Measurements from ENCODE around the gene TFPT.

TFPT gene, protein sequence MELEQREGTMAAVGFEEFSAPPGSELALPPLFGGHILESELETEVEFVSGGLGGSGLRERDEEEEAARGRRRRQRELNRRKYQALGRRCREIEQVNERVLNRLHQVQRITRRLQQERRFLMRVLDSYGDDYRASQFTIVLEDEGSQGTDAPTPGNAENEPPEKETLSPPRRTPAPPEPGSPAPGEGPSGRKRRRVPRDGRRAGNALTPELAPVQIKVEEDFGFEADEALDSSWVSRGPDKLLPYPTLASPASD

DNA sequence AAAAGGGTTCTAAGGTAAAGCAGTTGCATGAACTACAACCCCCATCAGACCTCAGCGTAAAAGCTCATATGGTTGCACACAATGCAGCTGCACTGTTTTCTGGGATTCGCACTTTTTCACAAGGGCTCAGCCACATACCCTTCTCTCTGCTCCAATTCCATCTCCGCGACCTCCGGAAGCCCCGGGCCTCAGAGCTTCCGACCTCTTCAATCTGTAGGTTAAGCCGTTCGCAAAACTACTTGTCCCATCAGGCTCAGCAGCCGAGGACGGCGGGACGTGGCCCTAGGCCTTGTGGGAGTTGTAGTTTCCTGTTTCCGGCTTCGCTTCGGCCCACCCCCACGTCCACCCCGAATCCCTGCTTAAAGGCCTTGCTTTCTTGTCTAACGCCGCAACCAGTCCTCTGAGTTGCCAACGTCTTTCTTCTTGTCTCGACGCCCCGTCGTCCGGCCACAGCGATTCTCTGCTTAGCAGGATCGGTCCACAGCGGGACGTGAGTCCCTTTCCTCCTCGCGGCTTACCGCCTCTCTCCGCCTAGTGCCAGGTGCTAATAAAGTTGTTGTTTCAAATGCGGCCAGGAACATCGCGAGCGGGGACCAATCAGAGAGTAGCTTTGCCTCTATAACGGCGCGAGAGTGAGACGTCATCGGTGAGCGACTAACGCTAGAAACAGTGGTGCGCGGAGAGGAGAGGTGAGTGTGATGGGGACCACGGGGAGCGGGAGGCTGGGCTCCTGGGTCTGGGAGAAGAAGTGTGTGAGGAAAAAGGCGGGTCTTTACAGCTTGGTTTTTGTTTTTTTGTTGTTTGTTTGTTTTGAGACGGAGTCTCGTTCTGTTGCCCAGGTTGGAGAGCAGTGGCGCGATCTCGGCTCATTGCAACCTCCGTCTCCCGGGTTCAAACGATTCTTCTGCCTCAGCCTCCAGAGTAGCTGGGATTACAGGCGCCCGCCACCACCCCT, at the start of gene TFPT, which contains the start of gene PRPF31:
Gene TFPT, minus strand, starts transcription at position 549 of the 955 bp plus-strand sequence. Its CDS starts 388 bp downstream, at position 161.
Gene PRPF31, plus strand, starts transcription at position 646 of the 955 bp plus-strand sequence. CDS start 2,525 bp downstream, outside the sequence.
- DNase-seq: peak; percentile 97

DNA sequence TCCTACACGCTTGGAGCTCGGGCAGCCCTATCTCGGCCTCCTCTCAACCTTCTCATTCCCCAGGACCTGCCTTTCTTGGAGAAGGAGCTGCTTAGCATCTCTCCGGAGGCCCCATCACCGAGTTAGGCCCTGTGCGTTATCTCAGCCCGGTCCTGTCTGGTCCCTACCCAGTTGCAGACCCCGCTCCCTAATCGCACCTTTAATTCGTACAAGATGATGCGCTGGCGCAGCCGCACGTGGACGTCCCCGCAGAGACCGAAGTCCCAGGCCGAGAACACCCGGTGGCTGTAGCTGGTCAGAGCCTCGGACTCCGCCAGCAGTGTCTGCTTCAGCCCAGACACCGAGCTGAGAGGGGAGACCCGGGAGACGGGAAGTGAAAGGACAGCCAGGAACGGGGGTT, 49.8 kb upstream of the TFPT start:
- DNase-seq: no peak

DNA sequence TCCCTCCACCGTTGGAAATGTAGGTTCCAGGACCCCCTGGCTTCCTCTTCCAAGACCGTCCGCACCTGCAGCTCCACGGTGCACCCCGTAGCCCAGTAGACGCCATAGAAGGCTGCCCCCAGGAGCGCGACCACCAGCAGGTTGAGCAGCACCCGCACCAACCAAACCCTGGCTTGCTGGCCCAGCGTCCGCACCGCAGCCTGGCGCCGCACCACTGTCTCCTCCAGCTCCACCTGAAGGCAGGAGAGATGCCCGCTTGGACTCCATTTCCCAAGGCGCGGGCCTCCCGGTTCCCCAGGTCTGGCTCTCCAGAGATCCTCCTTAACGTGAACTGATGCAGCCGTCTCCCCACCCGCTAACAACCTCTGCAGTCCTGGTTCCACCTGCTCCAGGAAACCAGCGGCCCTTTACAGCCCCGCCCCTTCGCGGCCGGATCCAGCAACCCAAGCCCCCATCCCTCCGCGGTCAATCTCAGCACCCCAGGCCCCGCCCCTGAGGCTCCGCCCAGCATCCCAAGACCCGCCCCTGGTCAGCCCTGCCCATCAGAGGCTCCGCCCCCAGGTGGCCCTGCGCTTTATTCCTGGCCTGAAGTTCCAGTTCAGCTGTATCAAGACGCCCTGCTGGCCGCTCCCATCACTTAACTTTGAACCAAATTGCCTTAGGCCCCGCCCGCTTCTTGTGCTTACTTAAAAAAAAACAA, 49.1 kb upstream of the TFPT start:
- DNase-seq: no peak

DNA sequence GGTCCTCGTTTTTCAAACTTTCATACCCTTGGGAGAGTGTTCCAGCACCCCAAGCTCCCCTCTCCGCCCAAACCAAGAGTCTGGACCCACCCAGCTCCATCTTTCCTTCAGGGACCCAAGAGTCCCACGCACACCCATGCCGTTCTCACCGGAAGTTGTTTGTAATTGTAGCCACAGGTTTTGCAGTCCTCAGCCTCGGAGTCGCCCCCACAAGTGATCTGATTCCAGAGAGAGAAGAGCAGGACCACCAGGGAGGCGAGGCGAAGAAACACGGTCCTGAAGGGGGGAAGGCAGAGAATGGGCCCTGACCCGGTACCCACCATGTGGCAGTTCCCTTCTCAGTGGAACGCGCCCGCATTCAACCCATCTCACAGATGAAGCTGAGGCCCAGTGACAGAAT, 47.4 kb upstream of the TFPT start:
- DNase-seq: no peak

DNA sequence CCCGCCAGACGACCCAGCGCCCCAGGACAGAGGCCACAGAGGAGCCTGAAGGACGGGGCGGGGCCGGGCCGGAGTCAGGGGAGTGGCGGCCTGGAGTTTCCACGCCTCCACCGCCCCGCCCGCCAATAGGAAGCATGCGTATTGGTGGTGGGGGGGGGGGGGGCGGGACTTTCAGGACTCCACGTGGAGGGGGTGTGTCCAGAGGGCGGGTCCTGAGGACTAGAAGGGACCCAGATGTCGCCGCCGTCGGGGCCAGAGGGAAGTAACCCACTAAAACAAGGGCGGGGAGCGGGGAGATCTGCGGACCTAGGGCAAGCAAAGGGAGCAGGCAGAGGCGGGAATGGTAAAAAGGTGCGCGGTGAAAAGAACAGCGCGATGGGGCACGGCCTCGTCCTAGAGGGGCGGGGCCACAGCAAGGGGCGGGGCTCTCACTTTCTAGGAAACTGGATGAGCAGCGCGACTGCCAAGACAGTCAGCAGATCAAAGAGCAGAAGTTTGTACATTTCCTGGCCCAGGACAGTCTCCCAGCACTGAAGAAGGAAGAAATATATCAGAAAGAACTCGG, 46.9 kb upstream of the TFPT start:
- DNase-seq: no peak

DNA sequence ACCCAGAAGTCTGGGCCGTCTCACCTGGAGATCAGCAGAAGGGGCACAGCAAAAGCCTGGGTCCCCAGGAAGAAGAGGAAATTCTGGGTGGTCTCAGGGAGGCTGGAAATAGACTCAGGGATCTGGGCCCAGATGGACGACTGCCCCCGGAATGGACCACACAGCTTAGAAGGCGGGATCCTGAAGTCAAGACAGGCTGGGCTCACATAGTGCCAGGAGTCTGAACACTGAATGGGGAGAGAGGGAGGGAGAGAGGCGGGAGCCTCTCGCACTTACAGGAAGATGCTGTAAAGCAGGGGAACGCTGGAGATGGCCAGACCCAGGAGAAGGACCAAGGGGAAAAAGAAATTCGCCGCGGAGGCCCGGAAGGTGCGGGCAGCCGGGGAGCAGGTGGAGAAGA, 45.4 kb upstream of the TFPT start:
- DNase-seq: no peak

DNA sequence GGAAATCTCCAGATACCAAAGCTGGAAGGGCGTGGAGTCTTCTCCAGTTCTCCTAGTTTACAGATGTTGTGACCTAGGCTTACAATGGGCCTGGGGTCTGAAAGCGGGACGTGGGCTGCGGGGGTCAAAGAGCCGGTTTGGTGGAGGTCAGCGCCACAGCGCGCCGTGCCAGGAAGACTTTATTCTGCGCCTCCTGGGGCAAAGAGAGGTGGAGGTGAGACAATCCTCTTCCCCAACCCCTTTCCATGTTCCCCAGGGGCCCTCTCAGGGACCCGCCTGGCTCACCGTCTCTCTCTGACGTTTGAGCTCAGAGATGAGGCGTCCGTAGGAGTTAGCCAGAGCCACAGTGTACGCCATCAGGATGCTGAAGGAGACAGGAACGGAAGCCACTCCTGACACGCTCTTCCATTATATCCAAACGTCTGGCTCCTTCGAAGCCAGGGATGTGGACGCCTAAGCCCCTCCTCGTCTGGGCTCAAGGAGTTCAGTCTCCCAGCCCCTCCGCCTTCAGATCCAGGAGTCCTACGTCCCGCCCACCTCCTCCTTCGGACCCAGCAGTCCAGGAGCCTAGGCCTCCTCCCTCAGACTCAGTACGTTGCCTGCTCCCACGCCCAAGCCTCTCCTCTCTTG, 44.8 kb upstream of the TFPT start:
- DNase-seq: no peak

DNA sequence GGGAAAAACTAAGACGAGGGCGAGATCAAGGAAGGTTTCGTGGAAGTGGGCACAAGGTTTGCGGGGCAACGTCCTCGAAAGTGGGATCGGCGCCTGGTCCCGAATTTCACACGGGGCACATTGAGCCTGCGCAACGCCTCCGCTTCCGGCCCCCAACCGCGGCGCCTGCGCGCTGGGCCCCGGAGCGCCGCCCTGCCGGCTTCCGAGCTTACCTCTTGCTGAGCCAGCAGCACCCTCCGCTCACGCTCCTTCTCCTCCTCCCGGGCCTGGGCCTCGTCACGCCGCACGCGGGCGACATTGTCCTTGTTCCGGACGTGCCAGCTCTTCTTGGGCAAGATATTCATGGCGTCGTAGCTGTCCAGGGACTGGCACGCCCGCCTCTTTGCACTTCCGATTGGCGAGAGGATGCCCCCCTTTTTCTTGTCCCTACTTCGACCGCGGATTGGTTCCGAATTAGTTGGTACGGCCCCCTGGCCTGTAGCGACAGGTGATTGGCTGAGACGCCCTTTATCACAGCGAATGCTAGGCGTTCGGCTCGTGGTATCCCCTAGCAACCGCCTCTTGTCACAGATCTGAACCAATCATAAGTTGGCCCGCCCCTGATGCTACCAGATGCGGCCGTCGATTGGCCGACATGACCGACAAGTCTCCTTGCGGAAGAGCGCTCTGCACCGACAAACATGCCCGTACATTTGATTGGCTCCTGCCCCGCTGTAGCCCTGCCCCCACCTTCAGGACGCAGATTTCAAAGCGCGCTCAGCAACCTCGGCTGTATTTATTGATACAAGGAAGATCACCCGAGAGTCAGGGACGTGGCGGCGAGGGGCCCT, 44.1 kb upstream of the TFPT start, which contains the start of gene LENG1:
Gene LENG1, minus strand, starts transcription at position 370 of the 830 bp plus-strand sequence. Its CDS starts 26 bp downstream, at position 344.
- DNase-seq: peak; percentile 100

DNA sequence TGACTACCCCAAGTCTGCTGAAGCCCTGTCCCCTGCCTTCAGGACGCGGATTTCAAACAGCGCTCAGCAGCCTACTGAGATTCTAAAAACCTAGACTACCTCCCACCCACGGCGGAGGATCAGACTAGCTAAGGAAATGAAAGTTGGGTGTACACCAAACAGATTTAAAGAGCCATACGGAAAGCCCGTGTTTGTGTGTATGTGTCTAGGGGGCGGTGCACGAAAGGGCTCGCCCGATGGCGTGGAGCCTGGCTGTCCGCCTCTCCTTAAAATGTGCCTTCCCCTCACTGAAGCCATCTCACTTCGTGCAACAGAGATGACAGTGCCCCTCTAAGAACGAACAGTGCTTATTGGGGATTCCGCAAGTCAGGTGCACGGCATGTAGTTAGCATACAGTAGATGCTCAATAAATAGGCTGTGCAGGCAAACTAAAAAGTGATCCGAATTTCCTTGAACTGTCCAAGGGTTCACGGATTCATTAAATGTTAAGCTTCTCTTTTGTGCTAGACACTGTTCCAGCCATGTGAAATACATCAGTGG, 43.4 kb upstream of the TFPT start:
- DNase-seq: no peak

DNA sequence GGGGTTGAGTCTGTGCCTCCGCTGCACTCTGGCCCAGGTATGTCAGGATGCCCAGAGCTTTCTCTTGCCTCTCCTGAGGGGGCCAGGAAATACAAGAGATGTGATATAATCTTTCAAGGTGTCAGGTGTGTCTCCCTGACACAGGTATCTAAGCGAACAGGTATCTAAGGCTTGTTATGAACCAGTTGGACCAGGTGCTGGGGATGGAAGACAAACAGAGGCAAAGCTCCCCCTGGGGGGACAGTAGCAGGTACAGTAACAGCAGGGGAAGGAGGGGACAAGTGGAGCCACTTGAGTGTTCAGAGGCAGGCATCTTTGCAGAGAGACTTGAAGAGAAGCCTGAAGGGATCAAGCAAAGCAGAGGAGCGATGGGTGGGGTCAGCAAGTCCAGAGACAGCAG, 41.5 kb upstream of the TFPT start:
- no peak for DNase-seq

DNA sequence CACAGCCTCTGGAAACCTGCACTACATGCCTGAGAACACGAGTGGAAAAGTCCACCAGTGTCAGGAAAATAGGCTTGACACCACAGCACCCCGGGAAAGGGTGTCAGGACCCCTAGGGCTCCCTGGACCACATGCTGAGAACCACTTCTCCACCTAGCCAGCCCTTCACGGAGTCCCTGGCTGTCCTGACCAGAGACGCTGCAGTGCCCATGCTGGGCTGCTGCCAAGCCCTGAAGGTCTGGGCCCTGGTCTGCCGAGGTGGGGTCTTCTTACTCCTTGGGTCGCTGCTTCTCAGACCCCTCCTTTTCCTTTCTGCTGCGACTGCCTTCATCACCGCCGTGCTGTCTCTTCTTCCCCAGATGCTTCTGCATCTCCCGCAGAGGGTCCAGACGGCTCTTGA, 41.0 kb upstream of the TFPT start:
- no peak for DNase-seq

DNA sequence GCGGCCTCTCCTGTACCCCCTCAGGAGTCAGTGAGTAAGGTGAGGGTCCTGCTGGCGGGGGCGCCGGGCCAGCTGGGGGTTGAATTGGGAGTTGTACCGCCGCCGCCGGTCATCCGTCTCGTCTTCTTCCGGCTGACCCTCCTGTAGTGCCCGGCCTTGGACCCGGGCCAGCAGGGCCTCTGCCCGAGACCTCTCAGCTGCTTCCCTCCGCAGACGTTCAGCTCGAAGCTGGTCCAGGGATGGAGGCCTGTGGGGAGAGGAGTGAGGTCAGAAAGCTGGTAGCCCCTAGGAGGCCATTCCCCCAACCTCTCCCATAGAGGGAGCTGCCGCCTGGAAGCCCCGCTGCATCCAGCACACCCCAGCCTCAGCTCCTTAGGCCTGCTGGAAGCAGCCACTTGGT, 40.2 kb upstream of the TFPT start:
- no peak for DNase-seq

DNA sequence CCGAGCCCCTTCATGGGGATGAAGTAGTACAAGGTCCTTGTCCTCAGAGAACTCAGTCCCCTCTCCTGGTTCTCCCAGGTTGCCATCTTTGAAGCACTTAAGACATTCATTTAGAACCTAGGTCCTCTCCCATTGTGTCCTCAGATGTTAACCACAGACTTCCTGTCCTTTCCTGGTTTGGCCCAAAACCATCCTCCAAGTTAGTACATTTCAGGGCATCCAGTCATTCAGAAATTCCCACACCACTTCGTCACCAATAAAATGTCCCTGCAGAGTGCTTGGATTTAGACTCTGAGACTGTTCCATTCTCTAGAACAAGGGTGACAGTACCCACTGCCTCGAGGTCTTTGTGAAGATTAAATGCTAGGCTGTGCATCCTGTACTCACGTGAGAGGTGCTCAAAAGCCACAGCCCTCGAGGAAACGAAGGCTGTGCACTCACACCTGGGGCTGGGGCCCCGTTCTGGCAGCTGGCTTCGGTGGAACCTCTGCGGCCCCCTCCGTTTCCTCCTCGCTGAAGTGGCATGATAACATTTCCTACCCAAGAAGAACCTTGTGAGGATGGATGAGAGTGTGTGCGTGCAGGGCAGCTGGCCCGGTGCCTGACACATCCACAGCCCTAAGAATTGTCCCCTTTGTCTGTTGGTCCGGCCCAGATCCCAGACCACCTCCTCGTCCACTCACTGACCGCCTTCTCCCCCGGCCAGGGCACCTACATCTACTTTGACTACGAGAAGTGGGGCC, 39.3 kb upstream of the TFPT start:
- DNase-seq: no peak

DNA sequence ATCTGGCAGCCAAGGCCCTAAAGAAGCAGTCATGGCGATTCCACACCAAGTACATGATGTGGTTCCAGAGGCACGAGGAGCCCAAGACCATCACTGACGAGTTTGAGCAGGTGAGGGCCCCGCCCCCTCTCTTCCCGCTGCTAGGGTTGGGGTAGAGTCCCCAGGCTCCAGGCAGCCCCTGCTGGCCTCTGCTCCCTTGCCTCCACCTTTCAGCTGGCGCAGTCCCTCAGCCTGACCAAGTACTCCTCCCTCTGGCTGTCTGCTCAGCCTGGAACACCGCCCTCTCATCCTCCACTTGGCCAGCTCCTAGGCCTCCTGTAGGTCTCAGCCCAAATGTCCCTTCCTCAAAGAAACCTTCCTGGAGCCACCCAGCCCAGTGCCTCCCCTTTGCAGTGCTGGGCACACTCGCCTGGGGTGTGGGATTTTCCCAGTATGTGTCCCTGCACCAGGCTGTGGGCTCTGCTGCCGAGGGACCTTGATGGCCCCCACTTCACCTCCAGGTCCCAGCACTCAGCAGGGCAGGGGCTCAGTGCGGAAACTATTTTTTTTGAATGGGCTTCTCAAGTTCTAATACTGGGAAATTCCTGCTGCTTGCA, 38.4 kb upstream of the TFPT start:
- no peak for DNase-seq

DNA sequence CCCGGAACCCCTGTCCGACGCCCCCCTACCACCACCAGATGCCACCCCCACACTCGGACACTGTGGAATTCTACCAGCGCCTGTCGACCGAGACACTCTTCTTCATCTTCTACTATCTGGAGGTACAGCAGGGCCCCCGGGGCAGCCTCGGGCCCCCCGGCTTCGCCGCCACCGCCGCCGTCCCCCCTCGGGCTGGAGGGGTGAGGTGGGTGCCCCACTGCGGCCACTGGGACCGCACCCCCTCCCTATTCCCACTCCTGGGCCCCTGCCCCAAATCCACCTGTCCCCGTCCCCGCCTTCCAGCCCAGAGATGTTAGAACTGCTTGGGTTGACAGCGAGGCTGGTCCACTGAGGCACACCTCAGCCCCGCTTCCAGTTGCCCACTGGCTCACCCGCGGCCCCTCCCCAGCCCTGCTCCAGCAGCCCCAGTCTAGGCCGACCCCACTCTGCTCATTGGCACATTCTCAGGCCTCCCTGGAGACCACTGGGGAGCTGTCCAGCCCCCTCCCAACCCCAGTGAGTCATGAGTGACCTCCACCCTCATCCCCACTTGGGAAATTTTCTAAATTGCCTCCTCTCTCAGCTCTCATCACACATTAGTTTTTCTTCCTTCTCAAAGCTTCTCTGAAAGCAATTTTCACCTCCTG, 37.5 kb upstream of the TFPT start:
- DNase-seq: no peak

DNA sequence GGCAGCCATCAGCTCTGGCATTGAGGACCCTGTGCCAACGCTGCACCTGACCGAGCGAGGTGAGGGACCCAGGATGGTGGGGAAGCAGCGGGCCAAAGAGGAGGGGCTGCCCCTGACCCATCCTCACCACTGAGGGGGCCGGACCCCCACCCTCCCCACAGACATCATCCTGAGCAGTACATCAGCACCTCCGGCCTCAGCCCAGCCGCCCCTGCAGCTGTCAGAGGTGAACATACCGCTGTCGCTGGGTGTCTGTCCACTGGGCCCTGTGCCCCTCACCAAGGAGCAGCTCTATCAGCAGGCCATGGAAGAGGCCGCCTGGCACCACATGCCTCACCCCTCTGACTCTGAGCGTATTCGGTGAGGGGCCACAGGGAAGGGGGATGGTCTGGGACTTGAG, 36.8 kb upstream of the TFPT start:
- DNase-seq: no peak

DNA sequence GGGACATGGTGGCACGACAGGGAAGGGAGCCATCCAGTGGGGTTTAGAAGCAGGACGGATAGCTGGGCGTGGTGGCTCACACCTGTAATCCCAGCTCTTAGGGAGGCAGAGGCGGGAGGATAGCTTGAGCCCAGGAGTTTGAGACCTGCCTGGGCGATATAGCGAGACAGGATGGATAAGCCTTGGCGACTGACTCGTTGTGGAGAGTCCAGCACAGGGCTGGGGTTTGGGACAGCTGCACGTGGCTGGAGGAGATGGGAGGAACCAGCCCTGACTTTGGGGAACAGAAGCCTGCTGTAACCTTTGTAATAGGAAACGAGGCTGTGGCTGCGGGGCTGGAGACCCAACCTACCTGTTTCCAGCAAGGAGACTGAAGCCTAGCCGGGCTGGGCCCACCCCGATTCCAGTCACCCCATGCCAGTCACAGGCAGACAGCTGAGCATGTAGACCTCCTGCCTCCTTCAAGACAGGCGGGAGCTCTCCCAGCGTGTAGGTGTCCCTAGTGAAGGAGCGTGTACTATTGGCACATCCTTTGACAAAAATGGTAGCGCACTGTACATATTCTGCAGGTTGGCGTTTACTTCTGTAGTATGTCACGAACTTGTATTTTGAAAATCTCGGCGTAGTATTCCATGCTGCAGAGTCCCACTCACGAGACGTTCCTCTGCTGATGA, 36.0 kb upstream of the TFPT start:
- DNase-seq: no peak

DNA sequence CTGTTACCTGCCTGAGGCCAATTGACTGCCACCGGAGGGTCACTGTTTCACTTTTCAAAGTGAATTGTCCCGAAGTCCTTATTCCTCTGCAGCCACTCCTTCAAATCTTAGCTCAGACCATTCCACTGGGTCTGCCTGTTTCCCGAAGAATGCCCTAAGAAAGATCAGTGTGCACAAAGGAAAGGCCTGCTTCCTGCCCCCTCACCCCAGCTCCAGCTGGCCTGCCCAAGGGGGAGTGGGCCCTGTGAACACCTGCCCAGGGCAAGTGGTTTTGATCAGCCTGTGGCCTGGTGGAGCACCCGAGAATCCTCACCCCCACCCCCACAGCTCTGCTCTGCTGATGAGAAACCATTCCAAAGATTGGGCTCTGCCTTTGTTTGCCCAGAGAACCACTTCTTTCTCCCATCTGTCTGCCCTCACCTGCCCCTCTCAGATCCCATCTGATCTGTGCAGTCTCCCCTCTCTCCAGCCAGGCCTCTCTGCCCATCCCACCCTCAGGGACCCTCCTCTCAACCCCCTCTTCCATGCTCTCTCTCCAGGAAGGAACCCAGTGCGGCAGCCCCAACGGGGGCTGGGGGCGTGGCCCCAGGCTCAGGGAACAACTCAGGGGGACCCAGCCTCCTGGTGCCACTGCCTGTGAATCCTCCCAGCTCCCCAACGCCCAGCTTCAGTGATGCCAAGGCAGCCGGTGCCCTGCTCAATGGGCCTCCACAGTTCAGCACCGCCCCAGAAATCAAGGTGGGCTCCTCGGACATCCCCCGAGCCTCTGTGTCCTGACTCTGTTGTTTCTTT, 33.8 kb upstream of the TFPT start:
- DNase-seq: no peak
